Tibial nerve (tissue), 4 donors: Measurements from ENCODE around the gene C8G. TPM values are rescaled to one million over a fixed set of nuclear protein-coding genes. Genes with fewer than 3 reads are reported as not detected.

Experiments
- DNase-seq, 2 donors: peaks; one replicate each; pipeline ENCODE4 v3.0.0-alpha.2; 2019; ENCODE audit warnings: low spot score in 2 of 2
- H3K27ac ChIP-seq, 4 donors: fragments of 200-600 bp; sonication (generic) in 3 of 4; one replicate each; pipeline ENCODE4 v1.5.1; 2017 to 2019; ENCODE audit warnings: mild to moderate bottlenecking in 1 of 4
- H3K27me3 ChIP-seq, 2 donors: fragments of 200-600 bp; sonication (generic) in 1 of 2; one replicate each; pipeline versions ENCODE4 v1.5.1 to v1.6.0; 2017 to 2019
- H3K36me3 ChIP-seq, 3 donors: fragments of 200-600 bp; sonication (generic); one replicate each; pipeline ENCODE4 v1.5.1; 2018 to 2019
- H3K4me1 ChIP-seq, 4 donors: fragments of 200-600 bp; sonication (generic) in 3 of 4; one replicate each; pipeline ENCODE4 v1.5.1; 2017 to 2019
- H3K4me3 ChIP-seq, 4 donors: fragments of 200-600 bp; sonication (generic) in 3 of 4; one replicate each; pipeline ENCODE4 v1.5.1; 2017 to 2019; ENCODE audit warnings: mild to moderate bottlenecking in 1 of 4, moderate library complexity in 1 of 4
- H3K9me3 ChIP-seq, 4 donors: fragments of 200-600 bp; sonication (generic) in 3 of 4; one replicate each; pipeline ENCODE4 v1.5.1; 2017 to 2019
- EP300 ChIP-seq, 2 donors: sonication (generic); formaldehyde crosslinking; IDR thresholded peaks; one replicate each; pipeline ENCODE4 v1.6.1; 2017; ENCODE audit warnings: antibody characterized with exemption in 2 of 2, mild to moderate bottlenecking in 1 of 2
- POLR2A ChIP-seq, 2 donors: fragments of 450-650 bp; IDR thresholded peaks; one replicate each; pipeline ENCODE4 v1.6.1; 2017; ENCODE audit warnings: antibody characterized with exemption in 2 of 2, mild to moderate bottlenecking in 2 of 2, moderate library complexity in 2 of 2
- WGBS, 2 donors: methylation state at CpG; one replicate each; pipeline ENCODE4 v1.1.5; 2018; 5-methylcytosine and 5-hydroxymethylcytosine counted together
- total RNA-seq, 4 donors: library from RNA; depleted of rRNA; stranded (reverse); fragments of >200 nt; gene quantifications; one replicate each; pipeline ENCODE4 v1.1.0, GENCODE V29; 2016
- TF ChIP-seq, protein P1 (sequence below), 5 experiments: fragments of 200-600 bp in 3 of 5; fragments of 450-650 bp in 2 of 5; sonication (generic) in 3 of 5; IDR thresholded peaks; one replicate each; pipeline ENCODE4 v1.5.1; 2016 to 2019; ENCODE audit warnings: antibody characterized with exemption in 5 of 5, mild to moderate bottlenecking in 3 of 5, moderate library complexity in 2 of 5

Gene C8G
- total RNA-seq, 4 donors from 2014 or later: 3.3 to 5.1 TPM; not detected in 2

DNA sequence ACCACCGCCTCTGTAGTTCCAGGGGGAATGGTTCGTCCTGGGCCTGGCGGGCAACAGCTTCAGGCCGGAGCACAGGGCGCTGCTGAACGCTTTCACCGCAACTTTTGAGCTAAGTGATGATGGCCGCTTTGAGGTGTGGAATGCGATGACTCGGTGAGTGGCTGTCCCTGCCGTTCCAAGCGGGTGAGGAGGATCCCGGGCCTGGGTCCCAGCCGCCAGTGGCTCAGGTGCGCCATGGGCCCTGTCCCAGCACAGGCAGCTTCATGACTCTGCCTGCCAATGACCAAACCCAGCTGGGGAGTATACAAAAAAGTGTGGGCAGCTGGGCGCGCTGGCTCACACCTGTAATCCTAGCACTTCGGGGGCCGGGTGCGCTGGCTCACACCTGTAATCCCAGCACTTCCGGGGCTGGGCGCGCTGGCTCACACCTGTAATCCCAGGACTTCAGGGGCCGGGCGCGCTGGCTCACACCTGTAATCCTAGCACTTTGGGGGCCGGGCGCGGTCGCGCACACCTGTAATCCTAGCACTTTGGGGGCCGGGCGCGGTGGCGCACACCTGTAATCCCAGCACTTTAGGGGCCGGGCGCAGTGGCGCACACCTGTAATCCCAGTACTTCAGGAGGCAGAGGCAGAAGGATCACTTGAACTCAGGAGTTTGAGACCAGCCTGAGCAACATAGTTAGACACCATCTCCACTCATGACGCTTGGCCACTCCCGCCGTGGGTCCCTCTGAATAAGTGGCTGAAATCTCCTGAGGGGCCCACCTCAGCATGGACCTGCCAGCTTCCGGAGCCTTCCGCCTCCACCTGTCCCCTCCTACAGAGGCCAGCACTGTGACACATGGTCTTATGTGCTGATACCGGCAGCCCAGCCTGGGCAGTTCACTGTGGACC is 8.1 kb downstream of the C8G start:
- Histone ChIP-seq H3K9me3 (no peaks in the 10 kb centered on the region), H3K4me1 (peaks cover 0 to 47% (median 20%) of the 10 kb centered on the region in 4 donors), H3K36me3 (no peaks in the 10 kb centered on the region), H3K27ac (peak overlapping the region in 3 of 4 donors; percentile 42 to 88 (median 52)), H3K4me3 (no peak overlapping the region), H3K27me3 (no peaks in the 10 kb centered on the region)
- no peak for DNase-seq
- 73 to 88% methylated on average over 23 to 38 of the region's 44 CpGs for WGBS, 2 donors
- TF ChIP-seq EP300 (IDR thresholded peaks at IDR 0.05) (no peak), POLR2A (IDR thresholded peaks at IDR 0.05) (no peak)
- TF ChIP-seq, protein P1, sequence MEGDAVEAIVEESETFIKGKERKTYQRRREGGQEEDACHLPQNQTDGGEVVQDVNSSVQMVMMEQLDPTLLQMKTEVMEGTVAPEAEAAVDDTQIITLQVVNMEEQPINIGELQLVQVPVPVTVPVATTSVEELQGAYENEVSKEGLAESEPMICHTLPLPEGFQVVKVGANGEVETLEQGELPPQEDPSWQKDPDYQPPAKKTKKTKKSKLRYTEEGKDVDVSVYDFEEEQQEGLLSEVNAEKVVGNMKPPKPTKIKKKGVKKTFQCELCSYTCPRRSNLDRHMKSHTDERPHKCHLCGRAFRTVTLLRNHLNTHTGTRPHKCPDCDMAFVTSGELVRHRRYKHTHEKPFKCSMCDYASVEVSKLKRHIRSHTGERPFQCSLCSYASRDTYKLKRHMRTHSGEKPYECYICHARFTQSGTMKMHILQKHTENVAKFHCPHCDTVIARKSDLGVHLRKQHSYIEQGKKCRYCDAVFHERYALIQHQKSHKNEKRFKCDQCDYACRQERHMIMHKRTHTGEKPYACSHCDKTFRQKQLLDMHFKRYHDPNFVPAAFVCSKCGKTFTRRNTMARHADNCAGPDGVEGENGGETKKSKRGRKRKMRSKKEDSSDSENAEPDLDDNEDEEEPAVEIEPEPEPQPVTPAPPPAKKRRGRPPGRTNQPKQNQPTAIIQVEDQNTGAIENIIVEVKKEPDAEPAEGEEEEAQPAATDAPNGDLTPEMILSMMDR (IDR thresholded peaks at IDR 0.05): no peak

DNA sequence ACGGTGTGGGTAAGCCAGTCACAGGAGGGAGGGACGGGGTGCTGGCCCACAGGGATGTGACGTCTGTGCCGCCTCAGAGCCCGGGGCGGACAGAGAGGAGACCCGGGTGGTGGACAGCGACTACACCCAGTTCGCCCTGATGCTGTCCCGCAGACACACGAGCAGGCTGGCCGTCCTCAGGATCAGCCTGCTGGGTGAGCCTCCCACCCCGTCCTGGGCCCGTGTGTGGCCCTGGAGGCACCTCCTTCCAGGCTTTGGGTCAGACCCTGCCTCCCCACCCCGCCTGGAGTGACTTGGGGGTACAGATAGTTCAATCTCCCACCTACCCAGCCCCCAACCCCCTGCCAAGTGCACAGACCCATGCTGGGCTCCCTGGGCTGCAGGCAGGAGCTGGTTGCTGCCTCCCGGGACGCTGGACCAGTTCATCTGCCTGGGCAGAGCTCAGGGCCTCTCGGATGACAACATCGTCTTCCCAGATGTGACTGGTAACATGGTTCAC is 8.8 kb downstream of the C8G start:
- Histone ChIP-seq H3K4me1 (peaks cover 0 to 47% (median 15%) of the 10 kb centered on the region in 4 donors), H3K9me3 (no peaks in the 10 kb centered on the region), H3K4me3 (no peak overlapping the region), H3K36me3 (no peaks in the 10 kb centered on the region), H3K27ac (peak overlapping the region in 1 of 4 donors; percentile 41), H3K27me3 (no peaks in the 10 kb centered on the region)
- no peak for TF ChIP-seq POLR2A (IDR thresholded peaks at IDR 0.05)
- no peak for TF ChIP-seq EP300 (IDR thresholded peaks at IDR 0.05)
- TF ChIP-seq, protein P1 (IDR thresholded peaks at IDR 0.05): no peak
- DNase-seq: no peak
- 76 to 84% methylated on average over 9 to 19 of the region's 19 CpGs for WGBS, 2 donors

DNA sequence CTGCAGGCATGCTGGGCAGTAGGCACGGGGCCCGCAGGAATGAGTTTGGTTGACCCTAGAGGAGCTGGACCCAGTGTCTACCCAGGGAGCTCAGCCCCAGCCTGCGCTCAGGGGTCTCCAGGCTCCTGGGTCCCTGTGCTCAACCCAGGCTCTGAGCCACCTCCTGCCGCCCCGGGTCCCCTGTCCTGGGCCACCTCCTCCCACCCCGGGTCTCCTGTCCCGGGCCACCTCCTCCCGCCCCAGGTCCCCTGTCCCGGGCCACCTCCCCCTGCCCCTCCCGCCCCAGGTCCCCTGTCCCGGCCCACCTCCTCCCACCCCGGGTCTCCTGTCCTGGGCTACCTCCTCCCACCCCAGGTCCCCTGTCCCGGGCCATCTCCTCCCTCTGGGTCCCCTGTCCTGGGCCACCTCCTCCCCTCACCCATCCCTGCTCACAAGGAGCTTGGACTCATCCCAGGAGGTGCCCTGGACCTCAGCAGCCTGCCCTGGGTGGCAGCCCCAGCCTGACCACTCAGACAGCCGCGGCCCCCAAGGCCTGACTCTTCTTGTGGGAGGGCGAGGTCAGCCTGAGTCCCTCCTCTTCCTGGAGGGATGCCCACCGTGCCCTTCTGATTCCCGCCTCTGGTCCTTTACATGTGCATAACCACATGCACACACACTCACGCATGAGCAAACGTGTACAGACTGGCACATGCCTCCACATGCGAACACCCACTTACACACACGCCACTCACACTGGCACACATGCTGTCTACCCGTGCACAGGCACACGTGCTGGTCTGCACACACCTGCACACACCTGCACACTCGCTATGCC is 9.4 kb downstream of the C8G start:
- no peak for DNase-seq
- H3K4me1 ChIP-seq: peaks cover 0 to 47% (median 15%) of the 10 kb centered on the region in 4 donors

DNA sequence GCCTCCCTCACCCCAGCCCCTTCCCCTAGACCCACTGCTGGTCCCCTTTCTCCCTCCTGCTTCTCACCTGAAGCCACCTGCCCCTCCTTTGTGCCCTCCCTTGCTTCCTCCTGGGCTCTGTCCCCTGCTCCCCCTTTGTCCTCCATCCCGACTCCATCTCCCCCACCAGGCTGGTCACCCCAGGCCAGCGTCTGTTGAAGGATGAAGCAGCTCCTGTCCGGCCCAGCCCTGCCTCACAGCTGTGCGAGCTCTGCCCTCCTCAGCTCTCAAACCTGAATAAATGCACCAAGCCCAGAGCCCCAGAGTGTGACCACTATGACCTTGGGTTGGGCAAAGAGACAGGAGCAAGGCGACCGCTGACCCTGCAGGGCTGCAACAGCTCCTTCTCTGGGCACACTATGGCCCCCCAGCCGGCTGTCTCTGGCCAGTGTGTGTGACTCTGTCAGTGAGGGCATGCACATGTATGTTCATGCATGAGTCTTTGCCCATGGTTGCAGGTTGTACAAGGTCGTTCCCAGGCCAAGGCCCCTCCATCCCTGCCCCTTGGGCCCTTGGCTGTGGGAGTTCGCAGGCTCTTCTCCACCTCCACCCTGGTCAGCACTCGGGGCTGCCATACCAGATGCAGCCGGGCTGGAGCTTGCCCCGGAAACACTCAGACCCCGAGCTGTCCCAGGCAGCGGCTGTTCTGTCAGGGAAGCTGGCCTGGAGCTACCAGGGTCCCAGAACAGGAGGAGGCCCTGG is 10.3 kb downstream of the C8G start:
- no peak for DNase-seq
- H3K27ac ChIP-seq: no peak overlapping the region
- WGBS, 2 donors: 84% methylated on average over 13 to 14 of the region's 14 CpGs
- no peaks in the 10 kb centered on the region for H3K27me3 ChIP-seq
- TF ChIP-seq EP300 (IDR thresholded peaks at IDR 0.05) (no peak), POLR2A (IDR thresholded peaks at IDR 0.05) (no peak)
- peaks cover 0 to 47% (median 19%) of the 10 kb centered on the region in 4 donors for H3K4me1 ChIP-seq
- no peaks in the 10 kb centered on the region for H3K36me3 ChIP-seq
- no peak overlapping the region for H3K4me3 ChIP-seq
- H3K9me3 ChIP-seq: no peaks in the 10 kb centered on the region

More for the DNA sequence above, 9.4 kb downstream of the C8G start:
- no peaks in the 10 kb centered on the region for H3K36me3 ChIP-seq
- H3K27me3 ChIP-seq: no peaks in the 10 kb centered on the region
- peak overlapping the region in 1 of 4 donors; percentile 41 for H3K27ac ChIP-seq
- TF ChIP-seq, protein P1 (IDR thresholded peaks at IDR 0.05): no peak
- no peak for TF ChIP-seq POLR2A (IDR thresholded peaks at IDR 0.05)
- TF ChIP-seq EP300 (IDR thresholded peaks at IDR 0.05): no peak
- H3K9me3 ChIP-seq: no peaks in the 10 kb centered on the region
- no peak overlapping the region for H3K4me3 ChIP-seq
- WGBS, 2 donors: 84 to 86% methylated on average over 24 of the region's 25 CpGs

DNA sequence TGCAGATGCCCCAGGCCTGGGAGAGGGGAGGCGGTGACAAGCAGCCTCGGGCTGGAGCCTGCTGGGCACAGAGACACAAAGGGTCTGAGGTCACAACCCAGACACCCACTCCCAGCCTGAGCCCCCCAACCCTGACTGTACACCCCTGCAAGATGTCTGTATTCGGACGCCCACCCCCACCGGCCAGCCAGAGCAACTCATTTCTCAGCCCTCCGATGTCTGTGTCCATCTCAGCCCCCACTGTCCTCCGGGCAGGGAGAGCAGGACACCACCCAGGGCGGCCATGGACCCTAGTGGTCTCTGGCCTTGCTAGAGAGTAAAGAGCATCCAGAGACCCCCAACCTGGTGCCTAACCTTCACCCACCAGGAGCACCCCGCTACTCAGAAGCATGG is 10.9 kb downstream of the C8G start:
- DNase-seq: no peak
- WGBS, 2 donors: 87 to 95% methylated on average over 6 to 7 of the region's 9 CpGs
- H3K27me3 ChIP-seq: no peaks in the 10 kb centered on the region
- no peaks in the 10 kb centered on the region for H3K36me3 ChIP-seq
- no peaks in the 10 kb centered on the region for H3K9me3 ChIP-seq
- peaks cover 0 to 47% (median 17%) of the 10 kb centered on the region in 4 donors for H3K4me1 ChIP-seq
- H3K4me3 ChIP-seq: no peak overlapping the region
- H3K27ac ChIP-seq: no peak overlapping the region
- TF ChIP-seq, protein P1 (IDR thresholded peaks at IDR 0.05): no peak
- no peak for TF ChIP-seq POLR2A (IDR thresholded peaks at IDR 0.05)
- TF ChIP-seq EP300 (IDR thresholded peaks at IDR 0.05): no peak
